Stimulated activated CD4-positive, alpha-beta T cell treated with anti-CD3 and anti-CD28 coated beads, Interleukin-2, amount 100 ng/mL, for 48 hours (primary cell): ENCODE results near the gene IL11.

ENCODE experiments used
- DNase-seq, 2 donors: peaks; one replicate each; pipeline ENCODE4 v3.0.0-alpha.2; 2020

IL11 gene

DNA sequence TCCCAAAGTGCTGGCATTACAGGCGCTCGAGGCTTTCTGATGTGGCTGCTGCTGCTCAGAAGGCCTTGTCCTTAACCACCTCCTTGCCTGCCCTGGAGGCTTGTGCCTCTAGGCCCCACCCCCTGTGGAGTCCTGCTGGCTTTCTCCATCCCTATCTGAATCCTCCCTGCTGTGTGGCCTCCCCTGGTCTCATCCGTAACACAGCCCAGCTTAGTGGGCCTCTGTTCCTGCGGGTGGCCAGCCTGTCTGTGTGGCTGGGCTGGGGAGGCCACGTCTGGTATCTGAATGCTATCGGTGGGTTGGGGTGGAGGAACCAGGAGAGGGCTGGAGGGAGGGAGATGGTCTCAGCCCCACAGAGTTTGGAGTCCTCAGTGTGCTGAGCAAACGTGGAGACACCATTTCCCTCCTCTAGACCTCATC lies 20.2 kb upstream of the IL11 start:
- no peak for DNase-seq

DNA sequence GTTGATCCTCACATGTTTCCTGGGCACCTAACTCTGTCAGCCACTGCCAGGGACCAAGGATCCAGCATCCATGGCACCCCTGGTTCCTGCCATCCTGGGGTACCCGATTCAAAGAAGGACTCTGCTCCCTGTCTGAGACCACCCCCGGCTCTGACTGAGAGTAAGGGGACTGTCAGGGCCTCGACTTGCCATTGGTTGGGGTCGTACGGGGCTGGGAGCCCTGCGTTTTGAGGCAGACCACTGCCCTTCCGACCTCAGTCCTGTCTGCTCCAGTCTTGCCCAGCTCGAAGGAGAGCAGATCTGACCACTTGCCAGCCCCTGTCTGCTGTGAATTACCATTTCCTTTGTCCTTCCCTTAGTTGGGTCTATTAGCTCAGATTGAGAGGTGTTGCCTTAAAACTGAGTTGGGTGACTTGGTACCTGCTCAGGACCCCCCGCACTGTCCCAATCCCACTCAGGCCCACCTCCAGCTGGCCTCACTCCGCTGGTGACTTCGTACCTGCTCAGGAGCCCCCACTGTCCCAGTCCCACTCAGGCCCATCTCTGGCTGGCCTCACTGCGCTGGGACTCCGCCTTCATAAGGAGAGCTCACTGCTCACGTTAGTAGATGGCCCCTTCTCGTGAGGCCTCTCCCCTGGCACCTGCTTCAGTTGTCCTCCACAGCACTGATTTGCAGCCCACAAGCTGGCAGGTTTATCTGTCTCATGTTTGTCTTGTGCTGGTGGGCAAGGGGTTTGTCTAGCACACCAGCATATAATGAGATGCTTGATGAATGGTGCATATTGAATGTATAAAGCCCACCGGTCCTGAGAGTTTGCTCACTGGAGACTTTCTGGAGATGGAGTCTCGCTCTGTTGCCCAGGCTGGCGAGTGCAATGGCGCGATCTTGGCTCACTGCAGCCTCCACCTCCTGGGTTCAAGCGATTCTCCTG lies 19.4 kb upstream of the IL11 start:
- no peak for DNase-seq

DNA sequence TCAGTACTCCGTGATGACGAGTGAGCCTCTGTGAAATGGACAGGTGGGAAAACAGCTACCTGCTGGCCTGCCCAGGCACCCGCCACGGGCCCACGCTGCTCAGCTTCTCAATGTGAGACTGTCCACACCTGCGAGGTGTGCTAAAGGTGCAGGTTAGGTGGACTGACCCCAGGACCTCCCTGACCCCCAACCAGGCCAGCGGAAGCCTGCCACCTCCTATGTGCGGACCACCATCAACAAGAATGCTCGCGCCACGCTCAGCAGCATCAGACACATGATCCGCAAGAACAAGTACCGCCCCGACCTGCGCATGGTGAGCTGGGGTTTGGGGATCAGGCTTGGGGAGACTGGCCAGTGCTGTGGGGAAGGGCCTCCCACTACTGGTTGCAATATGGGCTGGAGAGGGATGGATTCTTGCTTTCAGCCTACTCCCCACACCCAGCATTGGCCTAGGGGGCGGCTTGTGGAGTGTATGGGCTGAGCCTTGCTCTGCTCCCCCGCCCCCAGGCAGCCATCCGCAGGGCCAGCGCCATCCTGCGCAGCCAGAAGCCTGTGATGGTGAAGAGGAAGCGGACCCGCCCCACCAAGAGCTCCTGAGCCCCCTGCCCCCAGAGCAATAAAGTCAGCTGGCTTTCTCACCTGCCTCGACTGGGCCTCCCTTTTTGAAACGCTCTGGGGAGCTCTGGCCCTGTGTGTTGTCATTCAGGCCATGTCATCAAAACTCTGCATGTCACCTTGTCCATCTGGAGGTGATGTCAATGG lies 17.7 kb upstream of the IL11 start:
- DNase-seq: no peak

GRCh38 chr19:55386493-55386971 lies 16.3 kb upstream of the IL11 start:
- DNase-seq: no peak

DNA sequence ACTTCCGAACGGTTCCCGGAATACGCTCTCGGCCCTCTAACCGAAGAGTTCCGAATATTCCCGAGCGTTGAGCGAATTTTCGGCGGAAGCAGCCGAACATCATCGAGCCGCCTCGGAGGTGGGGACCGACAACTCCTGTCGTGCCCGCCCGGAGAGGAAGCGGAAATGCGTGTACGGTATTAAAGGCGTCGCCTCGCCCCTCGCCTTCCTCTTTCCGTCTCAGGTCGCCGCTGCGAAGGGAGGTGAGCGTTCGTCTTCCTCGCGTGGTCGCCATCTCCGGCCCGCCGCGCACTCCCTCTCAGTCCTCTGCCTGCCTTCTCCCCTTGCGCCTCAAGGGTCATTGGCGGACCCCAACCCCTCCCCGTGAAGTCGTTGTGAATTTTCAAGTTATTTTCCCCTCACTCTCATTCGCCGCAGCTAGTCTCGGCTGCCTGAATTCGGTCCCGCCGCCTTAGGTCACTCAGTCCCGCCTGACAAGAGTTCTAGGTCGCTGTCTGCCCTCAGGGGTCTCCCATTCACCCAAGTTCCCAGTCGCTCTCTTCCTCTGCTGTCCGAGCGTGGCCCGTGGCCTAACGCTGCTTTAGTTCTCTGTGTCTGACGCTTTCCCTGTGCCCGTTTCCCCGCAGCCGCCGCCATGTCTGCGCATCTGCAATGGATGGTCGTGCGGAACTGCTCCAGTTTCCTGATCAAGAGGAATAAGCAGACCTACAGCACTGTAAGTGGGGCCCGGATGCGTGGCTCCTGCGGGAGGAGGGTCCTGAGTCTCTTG lies 15.6 kb upstream of the IL11 start, which contains the start of gene RPL28:
Gene RPL28, plus strand, starts transcription at position 209 of the 769 bp plus-strand sequence. Its CDS starts 426 bp downstream, at position 635.
- peak; percentile 97 to 98 for DNase-seq

GRCh38 chr19:55384920-55385723 lies 14.9 kb upstream of the IL11 start:
- DNase-seq: peak; percentile 94 to 95

DNA sequence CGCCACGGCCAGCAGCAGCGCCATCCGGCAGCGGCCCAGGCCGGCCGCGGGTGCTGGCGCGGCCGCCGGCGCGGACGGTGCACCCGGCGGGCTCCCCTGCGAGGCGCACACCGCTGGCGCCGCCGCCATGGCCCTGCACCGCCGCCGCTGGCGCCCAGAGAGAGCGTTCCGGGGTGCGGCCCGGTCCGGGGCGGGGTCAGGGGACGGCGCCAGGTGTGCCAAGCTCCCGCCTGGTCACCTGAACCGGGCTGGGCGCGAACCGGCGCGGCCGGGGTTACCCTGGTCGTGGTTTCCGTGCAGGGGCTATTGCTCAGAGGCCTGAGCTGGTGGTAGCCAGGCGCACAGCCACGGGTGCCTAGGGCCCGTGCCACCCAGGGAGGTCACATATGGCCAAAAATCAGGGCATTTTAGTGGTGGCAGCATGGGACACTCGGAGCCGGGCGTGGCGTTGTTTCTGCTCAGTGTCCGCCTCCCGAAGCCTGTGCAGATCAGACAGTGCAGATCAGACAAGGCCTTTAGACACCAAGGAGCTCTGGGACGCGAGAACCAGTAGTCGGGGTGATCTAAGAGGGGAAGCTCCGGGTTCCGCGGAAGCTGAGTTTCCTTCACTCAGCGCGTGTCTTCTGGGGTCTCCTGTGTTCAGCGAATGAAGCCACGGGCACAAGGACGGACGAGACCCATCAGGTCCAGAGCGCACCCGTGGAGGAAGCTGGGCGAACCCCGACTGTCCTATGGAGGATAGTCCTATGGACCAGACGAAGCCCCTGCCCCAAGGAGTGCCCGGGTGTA lies 14.1 kb upstream of the IL11 start, which contains the start of gene TMEM238:
Gene TMEM238, minus strand, starts transcription at position 162 of the 789 bp plus-strand sequence. Its CDS starts 33 bp downstream, at position 129.
- peak in 1 of 2 donors; percentile 47 for DNase-seq

- peak; percentile 36 to 41 for DNase-seq
Measured at GRCh38 chr19:55383279-55384130, 13.2 kb upstream of the IL11 start.

GRCh38 chr19:55382522-55383054 lies 12.3 kb upstream of the IL11 start:
- no peak for DNase-seq

GRCh38 chr19:55382013-55382412 lies 11.8 kb upstream of the IL11 start:
- DNase-seq: no peak

DNA sequence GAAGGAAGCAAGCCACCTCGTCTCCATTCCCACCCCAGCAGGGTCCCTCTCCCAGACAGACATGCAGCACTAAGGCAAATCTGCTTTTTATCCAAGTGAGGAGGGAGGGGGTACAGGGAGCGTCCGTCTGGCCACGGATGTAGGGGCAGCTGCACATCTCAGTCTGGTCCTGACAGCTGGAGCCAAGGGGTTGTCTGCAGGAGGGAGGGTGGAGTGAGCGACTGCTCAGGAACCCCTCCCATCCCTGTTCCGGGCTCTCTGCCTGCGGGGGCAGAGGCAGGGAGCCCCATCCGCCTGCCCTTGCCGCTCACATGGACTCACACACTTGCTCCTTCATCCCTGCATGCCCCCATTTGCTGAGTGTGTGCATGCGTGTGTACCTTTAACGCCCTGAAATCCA lies 8.9 kb upstream of the IL11 start:
- DNase-seq: no peak

DNA sequence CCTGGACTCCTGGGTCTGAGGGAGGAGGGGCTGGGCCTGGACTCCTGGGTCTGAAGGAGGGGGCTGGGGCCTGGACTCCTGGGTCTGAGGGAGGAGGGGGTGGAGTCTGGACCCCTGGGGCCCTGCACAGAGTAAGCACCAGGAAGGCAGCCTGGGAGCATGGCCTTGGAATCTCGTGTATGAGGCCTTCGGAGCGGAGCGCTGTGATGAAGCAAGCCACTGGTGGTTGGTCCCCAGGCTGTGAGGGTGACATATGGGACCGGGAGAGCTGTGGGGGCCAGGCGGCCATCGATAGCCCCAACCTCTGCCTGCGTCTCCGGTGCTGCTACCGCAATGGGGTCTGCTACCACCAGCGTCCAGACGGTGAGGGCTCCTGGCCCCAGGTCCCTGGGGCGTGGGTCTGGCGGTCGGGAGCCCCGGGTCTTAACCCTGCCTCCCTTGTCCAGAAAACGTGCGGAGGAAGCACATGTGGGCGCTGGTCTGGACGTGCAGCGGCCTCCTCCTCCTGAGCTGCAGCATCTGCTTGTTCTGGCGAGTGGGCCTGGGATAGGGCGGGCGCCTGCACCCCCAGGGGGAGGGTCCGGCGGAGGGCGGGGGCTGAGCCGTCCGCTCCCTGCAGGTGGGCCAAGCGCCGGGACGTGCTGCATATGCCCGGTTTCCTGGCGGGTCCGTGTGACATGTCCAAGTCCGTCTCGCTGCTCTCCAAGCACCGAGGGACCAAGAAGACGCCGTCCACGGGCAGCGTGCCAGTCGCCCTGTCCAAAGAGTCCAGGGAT lies 7.3 kb upstream of the IL11 start:
- DNase-seq: no peak

DNA sequence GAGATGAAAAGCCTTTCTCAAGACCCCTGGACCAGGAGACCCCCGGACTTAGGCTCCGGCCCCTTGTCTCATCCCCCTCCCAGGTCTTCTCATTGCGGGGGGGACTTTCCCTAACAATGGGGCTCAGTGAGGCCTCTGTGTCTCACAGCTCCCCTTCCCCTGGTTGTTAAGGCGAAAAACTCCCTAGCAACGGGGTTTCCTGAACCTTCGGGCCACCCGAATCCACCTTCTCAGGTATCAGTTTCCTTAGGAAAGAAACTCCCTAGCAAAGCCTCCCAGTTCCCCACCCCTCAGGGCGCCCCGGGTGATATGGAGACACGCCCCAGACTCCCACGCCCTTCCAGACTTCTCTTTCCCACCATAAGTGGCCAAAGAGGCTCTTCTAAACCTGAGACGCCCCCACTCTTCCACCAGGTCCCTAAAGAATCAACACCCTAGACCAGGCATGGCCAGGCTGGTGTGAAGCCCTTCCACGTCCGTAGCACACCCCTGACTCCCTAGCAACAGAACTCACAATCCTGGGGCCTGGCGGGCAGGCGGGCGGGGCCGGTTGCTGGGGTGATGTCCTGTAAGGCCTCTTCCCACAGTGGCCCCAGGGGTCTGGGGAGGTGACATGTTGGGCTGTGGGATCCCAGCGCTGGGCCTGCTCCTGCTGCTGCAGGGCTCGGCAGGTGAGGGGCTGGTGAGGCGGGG lies 6.1 kb upstream of the IL11 start, which contains the start of gene TMEM190:
Gene TMEM190, plus strand, starts transcription at position 586 of the 693 bp plus-strand sequence. Its CDS starts 28 bp downstream, at position 614.
- no peak for DNase-seq

DNA sequence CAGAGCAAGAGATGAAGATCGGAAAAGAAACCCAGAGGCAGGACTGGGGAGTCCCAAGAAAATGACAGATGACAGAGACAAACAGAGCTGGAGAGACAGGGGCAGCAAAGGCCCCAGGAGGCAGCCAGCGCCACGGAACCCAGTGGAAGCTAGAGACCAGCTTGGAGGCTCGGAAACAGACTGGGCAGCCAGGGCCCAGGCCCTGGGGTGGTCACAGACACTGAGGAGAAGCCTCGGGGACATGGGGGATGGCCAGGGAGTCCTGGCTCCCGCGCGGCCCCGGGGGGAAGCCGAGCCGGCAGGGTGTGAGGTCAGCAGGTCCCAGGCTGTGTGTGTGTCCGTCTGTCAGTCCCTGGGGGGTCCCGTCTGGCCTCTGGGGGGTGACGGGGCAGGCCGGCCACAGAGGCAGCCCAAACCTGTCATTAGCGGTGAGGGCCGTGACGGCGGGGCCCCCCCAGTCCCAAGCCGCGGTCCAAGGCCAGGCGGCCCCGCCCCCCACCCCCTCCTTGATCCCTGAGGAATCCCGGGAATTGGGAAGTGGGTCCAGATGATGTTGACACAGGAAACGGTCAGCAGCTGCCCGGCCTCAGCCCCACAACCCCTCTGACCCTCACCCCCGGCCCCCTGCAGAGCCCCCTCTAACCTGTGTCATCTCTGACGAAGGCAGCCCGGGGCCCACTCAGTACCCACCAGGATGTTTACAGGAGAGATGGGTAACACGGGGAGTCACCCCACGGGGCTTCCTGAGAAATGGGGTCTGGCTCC lies 3.9 kb upstream of the IL11 start:
- no peak for DNase-seq

GRCh38 chr19:55373306-55373992 lies 3.2 kb upstream of the IL11 start:
- no peak for DNase-seq

GRCh38 chr19:55372316-55373081 lies 2.2 kb upstream of the IL11 start:
- DNase-seq: no peak
